A673 (cell line): Measurements from ENCODE around the gene SERPINB10. TPM values are rescaled to one million over a fixed set of nuclear protein-coding genes. Genes with fewer than 3 reads are reported as not detected.

Experiments used
- BruUV-seq: library from RNA; stranded (reverse); fragments of 400-500 nt; replicated peaks from 2 replicates; lab custom pipeline; 2021; lab: Mats Ljungman, UMichigan
- CTCF ChIA-PET: fragments of 300-600 bp; sonication (Branson Sonifier 250); formaldehyde crosslinking; loops from one replicate; lab custom pipeline; 2022; ENCODE audit warnings: antibody characterized with exemption; lab: Charles Lee
- POLR2A ChIA-PET: fragments of 300-600 bp; sonication (Branson Sonifier 250); formaldehyde crosslinking; loops from one replicate; lab custom pipeline; 2022; ENCODE audit warnings: antibody characterized with exemption; ENCODE audit not compliant: low non-redundant PET; lab: Charles Lee
- DNase-seq: peaks from one replicate; pipeline ENCODE4 v3.0.0-alpha.2; 2015; ENCODE audit warnings: low spot score
- H3K27ac ChIP-seq: fragments of 200-600 bp; sonication (generic); 2 replicates; pipeline ENCODE4 v1.5.1; 2016; ENCODE audit warnings: mixed run types, low read depth, mild to moderate bottlenecking, mixed read lengths, antibody characterized with exemption, low read length; ENCODE audit not compliant: poor library complexity, severe bottlenecking
- H3K27me3 ChIP-seq: fragments of 200-600 bp; sonication (generic); replicated peaks from 2 replicates; pipeline ENCODE4 v1.6.1; 2017; ENCODE audit warnings: mixed run types, low read depth, mild to moderate bottlenecking, mixed read lengths, antibody characterized with exemption, low read length; ENCODE audit not compliant: insufficient read depth, poor library complexity
- H3K36me3 ChIP-seq: fragments of 200-600 bp; sonication (generic); 2 replicates; pipeline ENCODE4 v1.6.1; 2016; ENCODE audit warnings: mixed run types, mild to moderate bottlenecking, mixed read lengths, antibody characterized with exemption, low read length; ENCODE audit not compliant: insufficient read depth, poor library complexity, severe bottlenecking
- H3K4me1 ChIP-seq: fragments of 200-600 bp; sonication (generic); 2 replicates; pipeline ENCODE4 v1.6.1; 2017; ENCODE audit warnings: mixed run types, mild to moderate bottlenecking, mixed read lengths, antibody characterized with exemption, low read length; ENCODE audit not compliant: insufficient read depth, poor library complexity, severe bottlenecking
- H3K4me3 ChIP-seq: fragments of 200-600 bp; sonication (generic); 2 replicates; pipeline ENCODE4 v1.5.1; 2016; ENCODE audit warnings: low read depth, mixed run types, mild to moderate bottlenecking, mixed read lengths, low read length; ENCODE audit not compliant: poor library complexity, severe bottlenecking
- H3K9me3 ChIP-seq: fragments of 200-600 bp; sonication (generic); 2 replicates; pipeline ENCODE4 v1.6.1; 2016; ENCODE audit warnings: mixed run types, low read depth, mild to moderate bottlenecking, mixed read lengths, antibody characterized with exemption, low read length; ENCODE audit not compliant: poor library complexity, severe bottlenecking
- EZH2 ChIP-seq: fragments of 200-600 bp; sonication (generic); IDR thresholded peaks from 2 replicates; pipeline ENCODE4 v1.6.1; 2017; ENCODE audit warnings: borderline replicate concordance, low read depth, mild to moderate bottlenecking, mixed read lengths, antibody characterized with exemption, low read length; ENCODE audit not compliant: poor library complexity, severe bottlenecking
- intact Hi-C: fragments of 100-400 bp; cut with micrococcal nuclease; formaldehyde crosslinking; loops from one replicate; pipeline ENCODE4 v1.10.0; 2022; ENCODE audit not compliant: unreplicated experiment
- total RNA-seq: library from RNA; stranded (reverse); gene quantifications from 2 replicates; pipeline ENCODE4 v1.2.3, GENCODE V29; 2021
- TF ChIP-seq, protein P1 (sequence below): fragments of 300-800, 200-600 bp; sonication (generic); conservative IDR thresholded peaks from 2 replicates; pipeline ENCODE4 v1.5.1; 2017; ENCODE audit warnings: low read depth, mild to moderate bottlenecking, antibody characterized with exemption, low read length, moderate library complexity, mixed read lengths

The SERPINB10 gene
- total RNA-seq, 1 experiment from 2014 or later, result not detected

DNA sequence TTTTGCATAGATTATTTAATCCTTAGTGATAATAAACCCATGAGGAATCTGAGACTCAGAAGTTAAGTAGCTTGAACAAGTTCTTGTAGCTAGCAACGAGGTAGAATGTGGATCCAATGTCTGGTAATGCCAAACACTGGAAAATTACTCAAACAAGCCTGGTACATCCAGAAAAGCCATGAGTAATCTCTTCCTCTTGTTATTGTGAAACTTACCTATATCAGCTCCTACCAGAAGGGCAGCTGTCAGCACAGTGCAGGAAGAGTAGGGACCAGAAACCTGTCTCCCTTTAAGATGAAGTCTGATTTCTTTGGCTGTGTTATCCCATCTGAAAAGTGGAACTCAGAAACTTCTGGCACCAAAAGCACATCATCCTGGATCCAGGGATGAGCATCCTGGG is 54.4 kb downstream of the SERPINB10 start:
- no peak for DNase-seq
- Histone ChIP-seq H3K4me1 (peaks cover 3% of the 10 kb centered on the region), H3K4me3 (no peak overlapping the region), H3K36me3 (peaks cover 8% of the 10 kb centered on the region), H3K9me3 (no peaks in the 10 kb centered on the region), H3K27ac (no peak overlapping the region), H3K27me3 (no peaks in the 10 kb centered on the region)
- intact Hi-C loops, result loop anchor here (2.0 kb wide), 1 partner anchor 13 kb away; the partner anchor contains the start of gene HMSD
- ChIA-PET POLR2A (no interaction called here), CTCF (no interaction called here)
- no TSS peak for BruUV-seq
- TF ChIP-seq, protein P1, sequence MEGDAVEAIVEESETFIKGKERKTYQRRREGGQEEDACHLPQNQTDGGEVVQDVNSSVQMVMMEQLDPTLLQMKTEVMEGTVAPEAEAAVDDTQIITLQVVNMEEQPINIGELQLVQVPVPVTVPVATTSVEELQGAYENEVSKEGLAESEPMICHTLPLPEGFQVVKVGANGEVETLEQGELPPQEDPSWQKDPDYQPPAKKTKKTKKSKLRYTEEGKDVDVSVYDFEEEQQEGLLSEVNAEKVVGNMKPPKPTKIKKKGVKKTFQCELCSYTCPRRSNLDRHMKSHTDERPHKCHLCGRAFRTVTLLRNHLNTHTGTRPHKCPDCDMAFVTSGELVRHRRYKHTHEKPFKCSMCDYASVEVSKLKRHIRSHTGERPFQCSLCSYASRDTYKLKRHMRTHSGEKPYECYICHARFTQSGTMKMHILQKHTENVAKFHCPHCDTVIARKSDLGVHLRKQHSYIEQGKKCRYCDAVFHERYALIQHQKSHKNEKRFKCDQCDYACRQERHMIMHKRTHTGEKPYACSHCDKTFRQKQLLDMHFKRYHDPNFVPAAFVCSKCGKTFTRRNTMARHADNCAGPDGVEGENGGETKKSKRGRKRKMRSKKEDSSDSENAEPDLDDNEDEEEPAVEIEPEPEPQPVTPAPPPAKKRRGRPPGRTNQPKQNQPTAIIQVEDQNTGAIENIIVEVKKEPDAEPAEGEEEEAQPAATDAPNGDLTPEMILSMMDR, result no peak
- no peak for TF ChIP-seq EZH2

- intact Hi-C loops, result loop anchor here (2.0 kb wide), 1 partner anchor 15 kb away; the partner anchor contains the start of gene HMSD
- BruUV-seq, result no TSS peak
These were observed 56.0 kb downstream of the SERPINB10 start for GRCh38 chr18:63963615-63964256.

GRCh38 chr18:63964908-63965307 is 57.1 kb downstream of the SERPINB10 start:
- Histone ChIP-seq H3K9me3 (no peaks in the 10 kb centered on the region), H3K27ac (no peak overlapping the region), H3K4me1 (peaks cover 3% of the 10 kb centered on the region), H3K4me3 (no peak overlapping the region), H3K36me3 (peaks cover 8% of the 10 kb centered on the region), H3K27me3 (no peaks in the 10 kb centered on the region)
- DNase-seq, result no peak
- TF ChIP-seq EZH2, result no peak
- no TSS peak for BruUV-seq
- intact Hi-C loops, result no loop called here
- ChIA-PET CTCF (no interaction called here), POLR2A (no interaction called here)

More at GRCh38 chr18:63963615-63964256, 56.0 kb downstream of the SERPINB10 start:
- ChIA-PET CTCF (interaction anchor here (0.5 to 1.5 kb wide), 3 partner anchors 12 to 1603 kb away, joined by 3 to 5 read pairs (median 4); no protein-coding TSS in a partner anchor), POLR2A (no interaction called here)
- Histone ChIP-seq H3K4me3 (no peak overlapping the region), H3K36me3 (peaks cover 8% of the 10 kb centered on the region), H3K9me3 (no peaks in the 10 kb centered on the region), H3K4me1 (peaks cover 3% of the 10 kb centered on the region), H3K27me3 (no peaks in the 10 kb centered on the region), H3K27ac (no peak overlapping the region)
- peak; percentile 73 for DNase-seq
- TF ChIP-seq, protein P1, result peak; percentile 87
- TF ChIP-seq EZH2, result no peak
